Measurements from ENCODE around the gene SEMA3B. TPM values are rescaled to one million over a fixed set of nuclear protein-coding genes. Genes with fewer than 3 reads are reported as not detected.

Gene SEMA3B
- total RNA-seq, 1 donor from 2014 or later = 24.2 TPM

GRCh38 chr3:50325113-50325480 lies 56.1 kb downstream of the SEMA3B start:
- intact Hi-C loops (cut with DNase I) = no loop called here
- H3K27ac ChIP-seq = no peak overlapping the region
- no peak overlapping the region for H3K4me3 ChIP-seq
- TF ChIP-seq CTCF (IDR thresholded peaks at IDR 0.05) = no peak
- no peak for DNase-seq (ENCODE audit: low spot score in 2 of 2)
- no peaks in the 10 kb centered on the region for H3K9me3 ChIP-seq
- no peaks in the 10 kb centered on the region for H3K27me3 ChIP-seq
- H3K4me1 ChIP-seq = peaks cover 8 to 30% of the 10 kb centered on the region in 2 donors
- H3K36me3 ChIP-seq = peaks cover 8 to 24% of the 10 kb centered on the region in 2 donors

DNA sequence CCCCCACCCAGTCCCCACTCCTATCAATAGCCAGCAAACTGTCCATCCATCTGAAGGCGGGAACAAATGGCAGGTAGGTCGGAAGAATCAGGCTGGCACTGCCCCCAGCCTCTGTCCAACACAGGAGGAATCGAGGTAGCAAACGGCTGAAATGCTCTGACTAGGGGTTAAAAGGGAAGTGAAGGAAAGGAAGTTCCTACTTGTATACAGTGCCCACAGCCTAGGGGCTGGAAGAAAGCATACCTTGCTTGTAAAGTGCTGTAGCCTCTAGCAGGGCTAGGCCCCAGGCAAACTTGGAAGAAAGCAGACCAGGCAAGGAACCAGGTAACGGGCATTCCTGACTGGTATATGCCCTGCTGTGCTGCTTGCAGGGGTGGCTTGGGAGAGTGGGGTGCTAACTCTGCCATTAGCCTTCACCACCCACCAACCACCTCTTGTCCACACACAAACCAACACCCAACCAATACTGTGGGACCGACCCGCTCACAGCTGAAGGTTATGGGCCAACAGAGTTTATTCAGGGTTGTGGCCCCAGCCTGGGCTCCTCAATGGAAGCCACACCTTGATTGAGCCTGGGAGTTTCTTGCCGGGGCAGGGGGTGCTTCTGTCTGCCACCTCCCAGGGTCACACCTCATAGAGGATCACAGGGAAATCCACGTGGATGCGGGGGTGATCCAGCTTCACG lies 56.7 kb downstream of the SEMA3B start:
- peak overlapping the region in 1 of 2 donors; percentile 24 for H3K27ac ChIP-seq
- no peak for DNase-seq (ENCODE audit: low spot score in 2 of 2)
- H3K27me3 ChIP-seq = no peaks in the 10 kb centered on the region
- H3K4me3 ChIP-seq = no peak overlapping the region
- peaks cover 13 to 29% of the 10 kb centered on the region in 2 donors for H3K36me3 ChIP-seq
- no peaks in the 10 kb centered on the region for H3K9me3 ChIP-seq
- intact Hi-C loops (cut with DNase I) = no loop called here
- no peak for TF ChIP-seq CTCF (IDR thresholded peaks at IDR 0.05)
- H3K4me1 ChIP-seq = peaks cover 5 to 24% of the 10 kb centered on the region in 2 donors

DNA sequence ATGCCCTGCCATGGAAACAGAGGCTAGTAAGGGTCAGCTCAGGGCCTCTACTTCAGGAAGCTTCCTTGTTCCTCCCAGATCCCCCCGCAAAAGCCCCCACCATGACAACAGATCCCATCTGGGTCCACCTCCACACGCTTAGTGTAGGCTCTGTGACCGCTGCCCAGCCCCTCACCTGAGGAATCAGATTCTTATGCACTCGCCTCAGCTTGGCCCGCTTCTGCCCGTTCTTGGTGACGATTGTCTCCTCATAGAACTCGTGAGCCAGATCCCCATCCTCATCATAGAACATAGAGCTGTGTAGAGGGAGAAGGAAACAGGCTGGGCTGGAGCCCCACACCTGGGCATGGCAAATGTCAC lies 57.2 kb downstream of the SEMA3B start:
- no peaks in the 10 kb centered on the region for H3K9me3 ChIP-seq
- no peak overlapping the region for H3K27ac ChIP-seq
- intact Hi-C loops (cut with DNase I) = no loop called here
- no peak for DNase-seq (ENCODE audit: low spot score in 2 of 2)
- peaks cover 18 to 34% of the 10 kb centered on the region in 2 donors for H3K36me3 ChIP-seq
- no peak overlapping the region for H3K4me3 ChIP-seq
- no peaks in the 10 kb centered on the region for H3K27me3 ChIP-seq
- no peak for TF ChIP-seq CTCF (IDR thresholded peaks at IDR 0.05)
- peaks cover 5 to 23% of the 10 kb centered on the region in 2 donors for H3K4me1 ChIP-seq

GRCh38 chr3:50327129-50327528 lies 58.2 kb downstream of the SEMA3B start:
- peak overlapping the region; percentile 81 to 95 for H3K4me3 ChIP-seq
- peak overlapping the region; percentile 84 to 89 for H3K27ac ChIP-seq
- H3K9me3 ChIP-seq = no peaks in the 10 kb centered on the region
- intact Hi-C loops (cut with DNase I) = no loop called here
- no peak for TF ChIP-seq CTCF (IDR thresholded peaks at IDR 0.05)
- H3K36me3 ChIP-seq = peaks cover 28 to 44% of the 10 kb centered on the region in 2 donors
- peaks cover 5 to 20% of the 10 kb centered on the region in 2 donors for H3K4me1 ChIP-seq
- no peaks in the 10 kb centered on the region for H3K27me3 ChIP-seq
- no peak for DNase-seq (ENCODE audit: low spot score in 2 of 2)

Other genes with a start within 250 kb of the SEMA3B start
- 105 TPM for gene RBM5, start 180.2 kb upstream of the SEMA3B start, total RNA-seq
- 75.0 TPM for gene SEMA3F, start 113.8 kb upstream of the SEMA3B start, total RNA-seq
- 4.7 TPM for gene GNAT1, start 77.5 kb upstream of the SEMA3B start, total RNA-seq
- gene SLC38A3, start 63.9 kb upstream of the SEMA3B start, total RNA-seq = not detected
- 283 TPM for gene GNAI2, start 32.9 kb upstream of the SEMA3B start, total RNA-seq
- not detected for gene LSMEM2, start 9.9 kb downstream of the SEMA3B start, total RNA-seq
- 231 TPM for gene IFRD2, start 23.3 kb downstream of the SEMA3B start, total RNA-seq
- not detected for gene HYAL3, start 30.3 kb downstream of the SEMA3B start, total RNA-seq
- 38.8 TPM for gene NAA80, start 30.3 kb downstream of the SEMA3B start, total RNA-seq
- 49.5 TPM for gene HYAL1, start 34.4 kb downstream of the SEMA3B start, total RNA-seq
- 449 TPM for gene HYAL2, start 53.6 kb downstream of the SEMA3B start, total RNA-seq
- 25.4 TPM for gene TUSC2, start 59.1 kb downstream of the SEMA3B start, total RNA-seq
- gene RASSF1, start 71.7 kb downstream of the SEMA3B start, total RNA-seq = 34.9 TPM
- not detected for gene ZMYND10, start 76.6 kb downstream of the SEMA3B start, total RNA-seq
- 37.8 TPM for gene NPRL2, start 81.6 kb downstream of the SEMA3B start, total RNA-seq
- 20.2 TPM for gene CYB561D2, start 81.7 kb downstream of the SEMA3B start, total RNA-seq
- 55.7 TPM for gene TMEM115, start 90.4 kb downstream of the SEMA3B start, total RNA-seq
- gene CACNA2D2, start 234.5 kb downstream of the SEMA3B start, total RNA-seq = 0.85 TPM

Data from ascending aorta (tissue), 2 donors.